GM19238 (cell line): ENCODE results near the gene TXNRD2.
"Not testable (repeated sequence)": the region's sequence is repeated elsewhere in the genome, so short reads cannot be mapped to it uniquely, and the experiment has no call there.

ENCODE experiments used
- DNase-seq: peaks from one replicate; pipeline ENCODE4 v3.0.0; 2011; ENCODE audit warnings: low spot score; ENCODE audit not compliant: insufficient read length

The TXNRD2 gene

DNA sequence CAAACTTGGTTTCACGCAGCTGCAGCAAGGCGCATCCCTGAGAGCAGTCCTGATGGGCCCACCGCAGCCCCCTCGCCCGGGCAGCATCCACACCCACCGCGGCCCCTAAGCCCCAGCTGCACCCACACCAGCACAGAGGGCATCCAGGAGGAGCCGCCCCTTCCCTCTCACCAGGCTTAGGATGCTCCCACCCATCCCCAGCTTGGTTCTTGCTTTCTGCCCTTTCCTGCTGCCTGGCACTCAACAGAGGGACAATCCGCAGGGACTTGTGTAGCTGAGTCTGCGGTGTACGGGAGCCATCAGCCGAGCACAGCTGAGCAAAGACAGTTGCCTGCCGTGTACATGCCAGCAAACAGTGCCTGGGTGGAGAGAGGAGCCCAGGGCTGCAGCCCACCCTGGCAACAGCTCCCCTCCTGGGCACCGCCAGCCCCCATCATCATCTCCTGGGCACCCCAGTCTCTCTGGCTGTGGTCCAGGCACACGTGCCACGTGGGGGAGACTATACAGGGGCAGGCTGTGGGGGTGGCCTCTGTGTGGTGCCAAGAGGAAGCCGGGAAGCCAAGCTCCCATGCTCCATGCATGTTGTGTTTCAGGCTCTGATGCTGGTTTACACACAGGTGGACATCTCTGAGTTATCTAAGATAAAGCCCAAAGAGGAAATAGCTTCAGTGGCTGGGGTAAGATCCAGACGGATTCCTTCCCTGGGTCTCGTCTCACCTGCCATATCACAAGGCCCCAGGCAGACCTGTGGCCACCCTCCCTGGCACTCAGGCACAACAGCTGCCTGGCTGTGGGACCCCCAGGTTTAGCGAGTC, 50.9 kb downstream of the TXNRD2 start:
- DNase-seq: no peak

DNA sequence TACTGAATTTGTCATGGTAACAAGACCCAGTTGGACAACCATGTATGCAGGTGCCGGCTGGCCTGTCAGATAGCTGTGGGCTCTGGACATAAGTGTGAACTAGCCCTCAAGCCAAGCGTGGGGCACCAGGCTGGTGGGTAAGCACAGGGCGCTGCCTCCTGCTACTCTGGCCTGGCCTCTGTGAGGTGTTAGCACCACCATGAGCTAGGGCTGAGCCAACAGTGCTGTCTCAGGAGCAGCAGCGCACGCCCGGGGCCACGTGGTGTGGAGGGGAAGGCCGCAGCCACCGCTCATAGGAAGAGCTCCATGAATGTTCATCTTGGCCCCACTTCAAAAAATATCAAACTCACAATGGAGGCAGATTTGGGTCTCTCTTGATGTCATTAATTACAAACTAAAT, 51.7 kb downstream of the TXNRD2 start:
- DNase-seq: no peak

- no peak for DNase-seq
Measured at GRCh38 chr22:19888131-19888746, 53.4 kb downstream of the TXNRD2 start.

DNA sequence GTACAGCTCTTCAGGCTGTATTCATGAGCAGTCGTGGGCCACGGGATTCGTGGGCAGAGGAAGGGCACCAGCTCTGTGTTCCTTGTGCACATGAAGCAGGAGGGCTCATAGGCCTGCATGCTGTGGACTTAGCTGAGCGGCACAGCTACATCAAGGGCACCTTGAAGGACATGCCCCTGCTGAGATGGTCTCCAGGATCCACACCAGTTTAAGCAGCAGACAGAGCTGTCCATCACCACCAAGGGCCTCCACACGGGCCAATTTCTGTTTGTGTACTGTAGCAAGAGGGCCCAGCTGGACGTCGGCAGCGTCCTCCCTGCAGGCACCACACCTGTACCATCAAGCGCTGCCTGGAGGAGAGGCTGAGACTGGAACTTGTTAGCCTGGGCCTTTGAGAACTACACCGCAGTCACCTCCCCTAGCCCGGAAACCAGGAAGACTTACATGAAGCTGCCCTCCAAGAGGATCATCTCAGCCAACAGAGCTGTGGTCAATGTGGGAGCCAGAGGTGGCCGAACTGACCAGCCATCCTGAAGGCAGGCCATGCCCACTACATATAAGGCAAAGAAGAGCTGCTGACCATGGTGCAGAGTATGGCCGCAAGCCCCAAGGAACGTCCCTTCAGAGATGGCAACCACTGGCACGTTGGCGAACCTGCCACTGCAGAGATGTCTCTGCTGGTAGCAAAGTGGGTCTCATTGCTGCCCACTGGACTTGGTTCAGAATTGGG, 54.2 kb downstream of the TXNRD2 start:
- DNase-seq: no peak

DNA sequence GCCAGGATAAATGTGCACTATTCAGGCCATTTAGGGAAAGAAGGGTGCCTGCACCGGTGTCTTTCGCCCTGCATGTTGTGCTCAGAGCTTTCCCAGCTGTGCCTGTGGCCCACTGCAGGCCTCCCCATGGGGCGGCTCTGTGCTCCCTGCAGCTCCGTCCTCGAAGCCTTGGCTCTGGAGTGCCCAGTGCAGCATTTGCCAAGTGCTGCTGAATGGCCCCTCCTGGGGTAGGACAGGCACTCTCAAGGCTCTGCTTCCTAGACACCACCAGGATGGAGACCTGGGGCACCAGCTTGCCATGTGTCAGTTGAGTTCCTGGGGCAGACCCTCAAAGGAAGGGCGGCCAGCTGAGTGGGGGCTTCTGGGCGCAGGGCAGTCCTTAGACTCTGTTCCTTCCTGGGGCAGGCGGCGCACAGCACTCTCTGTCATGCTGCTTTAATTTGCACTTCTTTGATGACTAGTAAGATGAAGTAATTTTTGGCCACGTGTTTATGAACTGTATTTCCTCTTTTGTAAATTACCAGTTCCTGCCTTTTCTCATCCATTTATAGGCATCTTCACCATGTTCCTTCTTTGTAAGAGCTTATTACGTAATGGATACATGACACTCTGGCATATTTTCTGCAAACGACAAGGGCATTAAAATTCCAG, 54.9 kb downstream of the TXNRD2 start:
- no peak for DNase-seq

- no peak for DNase-seq
Measured at GRCh38 chr22:19885841-19886592, 55.6 kb downstream of the TXNRD2 start.

GRCh38 chr22:19884954-19885751, 56.5 kb downstream of the TXNRD2 start:
- no peak for DNase-seq

- DNase-seq: no peak
Measured at GRCh38 chr22:19884161-19884953, 57.3 kb downstream of the TXNRD2 start.

GRCh38 chr22:19883446-19883845, 58.2 kb downstream of the TXNRD2 start:
- not testable (repeated sequence) for DNase-seq

DNA sequence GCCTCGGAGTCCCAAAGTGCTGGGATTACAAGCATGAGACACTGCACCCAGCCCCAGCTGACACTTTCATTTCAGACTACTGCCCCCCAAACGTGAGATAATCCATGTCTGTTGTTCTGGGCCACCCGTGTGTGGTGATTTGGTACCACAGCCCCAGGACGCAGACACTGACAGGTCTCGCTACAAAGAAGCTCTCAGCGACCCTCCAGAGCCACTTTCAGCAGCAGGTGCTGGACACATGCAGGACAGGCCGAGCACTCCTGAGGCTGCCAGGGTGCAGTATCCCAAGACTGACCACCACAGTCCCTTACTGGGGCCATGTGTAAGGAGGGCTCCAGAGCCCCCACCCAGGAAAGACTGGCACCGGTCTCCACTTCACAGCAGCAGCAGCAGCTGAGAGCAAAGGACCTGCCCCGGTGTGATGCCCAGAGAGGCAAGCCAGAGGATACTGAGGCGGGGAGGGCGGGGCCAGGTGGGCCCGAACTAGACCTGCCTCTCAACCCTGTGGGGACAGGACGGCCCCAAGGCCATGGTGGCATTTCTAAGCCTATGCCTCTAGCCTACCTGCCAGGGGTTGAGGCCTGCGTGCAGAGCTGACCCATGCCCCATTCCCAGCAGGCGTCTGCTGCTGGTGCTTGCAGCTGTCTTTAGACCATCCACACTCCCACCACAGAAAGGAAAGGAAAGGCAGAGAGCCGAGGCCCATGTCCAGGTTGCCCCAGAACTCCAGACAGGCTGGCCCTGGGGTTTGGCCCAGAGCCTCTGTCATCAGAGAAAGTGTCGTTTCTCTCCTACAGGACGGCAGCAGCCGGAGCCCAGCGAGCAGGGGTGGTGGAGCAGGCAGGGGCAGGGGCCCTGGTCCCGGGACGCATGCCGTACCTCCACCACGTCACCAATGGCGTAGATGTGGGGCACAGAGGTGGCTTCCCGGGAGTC, 58.9 kb downstream of the TXNRD2 start:
- DNase-seq: no peak

DNA sequence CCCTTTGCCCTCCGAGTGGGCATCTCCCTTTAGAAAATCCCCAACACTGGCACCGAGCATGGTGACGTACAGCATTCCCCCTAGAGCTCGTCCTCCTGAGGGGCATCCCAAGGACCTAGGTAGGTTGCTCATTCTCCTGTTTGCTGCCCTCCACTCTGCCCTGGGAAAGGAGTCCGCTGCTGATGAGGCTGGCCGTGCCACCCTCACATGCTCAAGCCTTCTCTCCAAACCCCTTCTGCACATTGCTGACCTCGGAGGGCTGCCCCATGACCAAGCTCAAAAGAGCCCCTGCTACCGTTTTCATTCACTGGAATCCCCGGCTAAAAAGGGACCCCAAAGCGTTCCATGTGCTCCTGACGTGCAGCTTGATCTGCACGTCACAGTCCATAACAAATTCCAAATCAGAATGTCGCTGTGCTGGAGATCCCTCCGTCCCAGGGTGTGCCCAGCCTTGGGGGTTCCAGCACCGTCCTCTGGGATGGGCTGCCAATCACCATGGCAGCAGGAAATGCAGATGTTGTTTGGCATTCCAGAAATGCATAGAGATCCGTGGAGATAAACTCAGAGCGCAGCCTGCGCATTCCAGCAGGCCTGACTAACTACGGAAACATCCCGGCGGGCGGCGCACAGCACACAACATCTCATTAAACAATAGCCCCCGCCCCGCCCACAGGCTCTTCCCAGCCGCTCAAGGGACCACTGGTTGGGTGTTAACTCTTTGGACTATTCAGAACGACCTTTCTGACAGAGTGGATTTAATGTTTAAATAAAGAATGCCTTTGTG, 60.6 kb downstream of the TXNRD2 start:
- DNase-seq: no peak

GRCh38 chr22:19879992-19880785, 61.4 kb downstream of the TXNRD2 start:
- no peak for DNase-seq

GRCh38 chr22:19879643-19879991, 62.0 kb downstream of the TXNRD2 start:
- DNase-seq: no peak

- no peak for DNase-seq
Measured at GRCh38 chr22:19879246-19879570, 62.4 kb downstream of the TXNRD2 start.

DNA sequence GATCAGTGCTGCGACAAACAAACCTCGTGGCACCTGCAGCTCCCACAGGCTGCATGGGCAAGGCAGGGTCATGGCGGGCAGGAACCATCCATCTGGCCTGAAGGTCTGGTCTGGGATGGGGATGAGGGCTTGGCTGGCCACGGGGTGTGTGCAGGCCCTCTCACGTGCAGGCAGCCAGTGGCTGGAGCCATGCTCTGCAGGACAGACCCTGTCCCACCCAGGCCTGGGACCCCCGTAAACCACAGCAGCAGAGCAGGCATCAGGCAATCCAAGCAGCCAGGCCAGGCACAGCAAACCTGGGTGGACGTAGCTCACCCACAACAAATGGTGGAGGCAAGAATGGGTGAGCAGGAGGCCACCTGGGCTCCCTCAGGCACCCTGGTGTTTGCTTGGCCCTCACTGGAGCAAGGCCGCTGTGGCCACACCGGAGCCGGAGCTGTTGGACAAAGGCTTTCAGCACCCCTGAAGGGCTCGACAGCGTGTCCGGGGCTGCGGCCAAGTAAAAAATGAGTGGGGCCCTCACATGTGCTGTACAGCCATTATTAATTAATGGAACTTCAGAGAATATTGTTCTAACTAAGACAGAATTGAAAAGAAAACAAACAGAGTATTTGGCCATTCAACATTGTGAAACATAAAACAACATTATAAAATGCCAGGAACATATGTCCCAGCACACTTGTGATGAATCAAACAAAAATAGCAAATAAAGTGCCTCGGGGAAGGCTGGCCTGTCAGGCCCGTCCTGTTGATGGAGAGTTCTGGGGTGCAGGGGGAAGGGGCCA, 63.0 kb downstream of the TXNRD2 start:
- no peak for DNase-seq

DNA sequence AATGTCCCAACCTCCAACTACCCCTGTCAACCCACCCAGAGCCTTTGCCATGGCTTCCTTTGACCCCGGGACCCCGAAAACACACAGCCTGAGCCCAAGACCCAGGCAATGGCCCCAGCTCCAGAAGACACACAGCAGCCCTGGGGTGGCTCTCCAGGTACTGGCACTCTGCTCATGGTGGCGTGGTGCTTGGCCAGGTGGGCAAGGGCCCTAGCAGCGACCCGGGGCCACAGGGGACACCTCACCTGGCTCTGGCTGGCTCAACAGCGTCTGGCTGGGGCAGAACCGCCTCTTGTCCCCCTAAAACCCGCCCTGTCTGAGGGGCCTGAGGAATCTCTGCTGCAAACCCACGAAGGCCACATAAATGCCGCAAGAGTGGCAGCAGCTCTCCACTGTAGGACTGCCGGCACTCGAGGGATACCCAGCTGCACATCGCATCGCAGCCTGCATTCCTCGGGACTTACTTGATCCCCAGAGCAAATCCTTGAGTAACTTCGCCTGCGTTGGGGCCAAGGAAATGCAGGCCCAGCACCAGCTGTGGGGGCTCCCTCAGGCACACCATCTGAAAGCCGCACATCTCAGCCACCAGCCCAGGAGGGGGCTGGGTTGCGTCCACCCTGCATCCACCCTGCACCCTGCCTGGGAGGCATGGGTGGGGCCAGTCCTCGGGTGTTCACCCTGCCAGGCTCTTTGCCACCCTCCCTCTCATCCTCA, 63.8 kb downstream of the TXNRD2 start:
- DNase-seq: no peak
